Gastrocnemius medialis (tissue), 4 donors: ENCODE data around the gene ERICH3. TPM values are rescaled to one million over a fixed set of nuclear protein-coding genes. Genes with fewer than 3 reads are reported as not detected.

ENCODE experiments used
- ATAC-seq, 2 donors: fragments of 150-250 bp; one replicate each; pipeline ENCODE4 v1.9.1; 2016
- DNase-seq, 2 donors: peaks; one replicate each; pipeline ENCODE4 v3.0.0-alpha.2; 2019
- H3K27ac ChIP-seq, 4 donors: fragments of 200-600 bp; sonication (generic); 1 replicate in 1 of 4; 2 replicates in 3 of 4; pipeline ENCODE4 v1.5.1; 2016 to 2018; ENCODE audit warnings: mild to moderate bottlenecking in 2 of 4, moderate library complexity in 1 of 4
- H3K27me3 ChIP-seq, 3 donors: fragments of 200-600 bp; sonication (generic) in 2 of 3; 1 replicate in 1 of 3; 2 replicates in 2 of 3; pipeline versions ENCODE4 v1.5.1 to v1.6.0; 2016 to 2019; ENCODE audit warnings: mild to moderate bottlenecking in 1 of 3, moderate library complexity in 1 of 3
- H3K36me3 ChIP-seq, 2 donors: fragments of 200-600 bp; sonication (generic) in 1 of 2; one replicate each; pipeline ENCODE4 v1.5.1; 2017 to 2018
- H3K4me1 ChIP-seq, 2 donors: fragments of 200-600 bp; sonication (generic) in 1 of 2; one replicate each; pipeline ENCODE4 v1.5.1; 2016 to 2017; ENCODE audit warnings: mild to moderate bottlenecking in 2 of 2
- H3K4me3 ChIP-seq, 4 donors: fragments of 200-600 bp; sonication (generic) in 3 of 4; 1 replicate in 1 of 4; 2 replicates in 3 of 4; pipeline ENCODE4 v1.5.1; 2016 to 2019; ENCODE audit warnings: mild to moderate bottlenecking in 2 of 4
- H3K9me3 ChIP-seq, 3 donors: fragments of 200-600 bp; sonication (generic) in 2 of 3; 1 replicate in 1 of 3; 2 replicates in 2 of 3; pipeline ENCODE4 v1.5.1; 2016 to 2019
- CTCF ChIP-seq, 5 experiments: fragments of 450-650 bp in 3 of 5; fragments of 200-600 bp in 2 of 5; sonication (generic) in 2 of 5; IDR thresholded peaks in 4 of 5; conservative IDR thresholded peaks in 1 of 5; 1 replicate in 4 of 5; 2 replicates in 1 of 5; pipeline ENCODE4 v1.5.1; 2016 to 2019; ENCODE audit warnings: antibody characterized with exemption in 5 of 5, mild to moderate bottlenecking in 3 of 5, moderate library complexity in 3 of 5
- POLR2A ChIP-seq, 2 donors: fragments of 450-650 bp; IDR thresholded peaks; one replicate each; pipeline ENCODE4 v1.6.1; 2017; ENCODE audit warnings: antibody characterized with exemption in 2 of 2, mild to moderate bottlenecking in 2 of 2, moderate library complexity in 2 of 2
- in situ Hi-C, 4 donors: fragments of 200-750 bp; cut with MboI; loops; one replicate each; pipeline versions ENCODE4 v1.15.0 to v1.8.0; 2017; ENCODE audit warnings: low sequenced_read_pairs in 4 of 4
- intact Hi-C: fragments of 100-400 bp; cut with DNase I; formaldehyde crosslinking; loops from one replicate; pipeline ENCODE4 v1.15.1; 2023; ENCODE audit warnings: low total_unique reads
- total RNA-seq, 4 donors: library from RNA; depleted of rRNA; stranded (reverse); fragments of >200 nt; gene quantifications; one replicate each; pipeline versions ENCODE4 v1.1.0 to v1.2.3, GENCODE V29; 2016

Gene ERICH3
- total RNA-seq, 4 donors from 2014 or later: not detected

- Histone ChIP-seq H3K9me3 (no peaks in the 10 kb centered on the region), H3K4me3 (no peak overlapping the region), H3K27me3 (no peaks in the 10 kb centered on the region), H3K4me1 (no peaks in the 10 kb centered on the region), H3K27ac (no peak overlapping the region), H3K36me3 (peaks cover 0 to 88% of the 10 kb centered on the region in 2 donors)
- no peak for ATAC-seq
- intact Hi-C loops: no loop called here
- DNase-seq: no peak
- in situ Hi-C loops: no loop called here
- no peak for TF ChIP-seq CTCF (IDR thresholded peaks at IDR 0.05 in 4 of 5, conservative IDR thresholded peaks at IDR 0.05 in 1 of 5)
- TF ChIP-seq POLR2A (IDR thresholded peaks at IDR 0.05): no peak
These were observed 42.2 kb upstream of the ERICH3 start for GRCh38 chr1:74715806-74716205.

GRCh38 chr1:74715236-74715502, 41.6 kb upstream of the ERICH3 start:
- peaks cover 0 to 82% of the 10 kb centered on the region in 2 donors for H3K36me3 ChIP-seq
- intact Hi-C loops: no loop called here
- no peak overlapping the region for H3K27ac ChIP-seq
- in situ Hi-C loops: no loop called here
- no peak overlapping the region for H3K4me3 ChIP-seq
- H3K9me3 ChIP-seq: no peaks in the 10 kb centered on the region
- DNase-seq (no peak), ATAC-seq (no peak)
- H3K27me3 ChIP-seq: no peaks in the 10 kb centered on the region
- no peak for TF ChIP-seq POLR2A (IDR thresholded peaks at IDR 0.05)
- no peak for TF ChIP-seq CTCF (IDR thresholded peaks at IDR 0.05 in 4 of 5, conservative IDR thresholded peaks at IDR 0.05 in 1 of 5)
- H3K4me1 ChIP-seq: no peaks in the 10 kb centered on the region

GRCh38 chr1:74714429-74715235, 41.0 kb upstream of the ERICH3 start:
- Histone ChIP-seq H3K36me3 (peaks cover 0 to 81% of the 10 kb centered on the region in 2 donors), H3K27me3 (no peaks in the 10 kb centered on the region), H3K9me3 (no peaks in the 10 kb centered on the region), H3K4me1 (no peaks in the 10 kb centered on the region), H3K4me3 (no peak overlapping the region), H3K27ac (no peak overlapping the region)
- ATAC-seq (no peak), DNase-seq (no peak)
- intact Hi-C loops: no loop called here
- TF ChIP-seq CTCF (IDR thresholded peaks at IDR 0.05 in 4 of 5, conservative IDR thresholded peaks at IDR 0.05 in 1 of 5) (no peak), POLR2A (IDR thresholded peaks at IDR 0.05) (no peak)
- in situ Hi-C loops: no loop called here

GRCh38 chr1:74713849-74714248, 40.3 kb upstream of the ERICH3 start:
- H3K9me3 ChIP-seq: no peaks in the 10 kb centered on the region
- H3K27ac ChIP-seq: no peak overlapping the region
- ATAC-seq: no peak
- TF ChIP-seq POLR2A (IDR thresholded peaks at IDR 0.05) (no peak), CTCF (IDR thresholded peaks at IDR 0.05 in 4 of 5, conservative IDR thresholded peaks at IDR 0.05 in 1 of 5) (no peak)
- H3K27me3 ChIP-seq: no peaks in the 10 kb centered on the region
- intact Hi-C loops (no loop called here), in situ Hi-C loops (no loop called here)
- peaks cover 0 to 83% of the 10 kb centered on the region in 2 donors for H3K36me3 ChIP-seq
- DNase-seq: no peak
- H3K4me1 ChIP-seq: no peaks in the 10 kb centered on the region
- no peak overlapping the region for H3K4me3 ChIP-seq

- Histone ChIP-seq H3K4me1 (no peaks in the 10 kb centered on the region), H3K27ac (no peak overlapping the region), H3K9me3 (no peaks in the 10 kb centered on the region), H3K4me3 (no peak overlapping the region), H3K27me3 (no peaks in the 10 kb centered on the region), H3K36me3 (peaks cover 0 to 83% of the 10 kb centered on the region in 2 donors)
- TF ChIP-seq POLR2A (IDR thresholded peaks at IDR 0.05): no peak
- TF ChIP-seq CTCF (IDR thresholded peaks at IDR 0.05 in 4 of 5, conservative IDR thresholded peaks at IDR 0.05 in 1 of 5): no peak
- in situ Hi-C loops: no loop called here
- intact Hi-C loops: no loop called here
- ATAC-seq (no peak), DNase-seq (no peak)
These were observed 39.3 kb upstream of the ERICH3 start for GRCh38 chr1:74712881-74713280.
